Loucy (cell line): ENCODE results near the gene EML1.

Source experiments
- H2AFZ ChIP-seq: fragments of 200-600 bp; sonication (generic); 2 replicates; pipeline ENCODE4 v1.6.0; 2016; ENCODE audit warnings: antibody characterized with exemption, mild to moderate bottlenecking, low read length, moderate library complexity
- H3F3A ChIP-seq: fragments of 200-600 bp; 2 replicates; pipeline ENCODE4 v1.6.0; 2016; ENCODE audit warnings: antibody characterized with exemption, low read depth, mild to moderate bottlenecking
- H3K27me3 ChIP-seq: fragments of 200-600 bp; sonication (generic); 2 replicates; pipeline ENCODE4 v1.6.1; 2014; ENCODE audit warnings: low read length, mild to moderate bottlenecking; ENCODE audit not compliant: insufficient read depth, poor library complexity, severe bottlenecking
- H3K36me3 ChIP-seq: fragments of 200-600 bp; sonication (generic); 2 replicates; pipeline ENCODE4 v1.6.1; 2016; ENCODE audit warnings: low read length; ENCODE audit not compliant: insufficient read depth
- H3K4me1 ChIP-seq: fragments of 200-600 bp; sonication (generic); 2 replicates; pipeline ENCODE4 v1.5.1; 2014; ENCODE audit warnings: low read length, mild to moderate bottlenecking; ENCODE audit not compliant: insufficient read depth, poor library complexity, severe bottlenecking
- H3K4me2 ChIP-seq: fragments of 200-600 bp; sonication (generic); 2 replicates; pipeline ENCODE4 v1.6.0; 2014; ENCODE audit warnings: antibody characterized with exemption, low read length, low read depth, mild to moderate bottlenecking; ENCODE audit not compliant: poor library complexity, severe bottlenecking
- H3K4me3 ChIP-seq: fragments of 200-600 bp; sonication (generic); 2 replicates; pipeline ENCODE4 v1.5.1; 2014; ENCODE audit warnings: low read length, mild to moderate bottlenecking, mixed read lengths; ENCODE audit not compliant: poor library complexity, severe bottlenecking
- H3K79me2 ChIP-seq: fragments of 200-600 bp; sonication (generic); 2 replicates; pipeline ENCODE4 v1.6.1; 2014; ENCODE audit warnings: low read length; ENCODE audit not compliant: insufficient read depth
- H3K9ac ChIP-seq: fragments of 200-600 bp; sonication (generic); 2 replicates; pipeline ENCODE4 v1.6.0; 2014; ENCODE audit warnings: mild to moderate bottlenecking, low read depth, low read length, moderate library complexity; ENCODE audit not compliant: poor library complexity, severe bottlenecking
- H3K9me2 ChIP-seq: fragments of 200-600 bp; sonication (generic); replicated peaks from 2 replicates; pipeline ENCODE4 v1.6.1; 2016; ENCODE audit warnings: low read depth, low read length, mixed read lengths
- H3K9me3 ChIP-seq: fragments of 200-600 bp; sonication (generic); 2 replicates; pipeline ENCODE4 v1.6.1; 2014; ENCODE audit warnings: mild to moderate bottlenecking, antibody characterized with exemption, low read length, low read depth; ENCODE audit not compliant: insufficient read depth
- H4K20me1 ChIP-seq: fragments of 200-600 bp; sonication (generic); 2 replicates; pipeline ENCODE4 v1.6.0; 2014; ENCODE audit warnings: antibody characterized with exemption, low read length, mild to moderate bottlenecking; ENCODE audit not compliant: insufficient read depth, poor library complexity, severe bottlenecking
- CTCF ChIP-seq: fragments of 200-600 bp; sonication (generic); conservative IDR thresholded peaks from 2 replicates; pipeline ENCODE4 v1.5.1; 2014; ENCODE audit warnings: mild to moderate bottlenecking, antibody characterized with exemption, low read length
- EZH2phosphoT487 ChIP-seq: fragments of 200-600 bp; IDR thresholded peaks from 2 replicates; pipeline ENCODE4 v1.6.1; 2018; ENCODE audit warnings: antibody characterized with exemption, mild to moderate bottlenecking, moderate library complexity, borderline replicate concordance

The EML1 gene

GRCh38 chr14:99781091-99781490 lies 12.1 kb upstream of the EML1 start:
- TF ChIP-seq CTCF = no peak
- TF ChIP-seq EZH2phosphoT487 = no peak
- Histone ChIP-seq H4K20me1 (no peaks in the 10 kb centered on the region), H3K4me1 (no peaks in the 10 kb centered on the region), H3K4me2 (no peak overlapping the region), H3K27me3 (peaks cover 7% of the 10 kb centered on the region), H2AFZ (no peak overlapping the region), H3K79me2 (no peaks in the 10 kb centered on the region), H3K9me3 (no peaks in the 10 kb centered on the region), H3K9me2 (no peaks in the 10 kb centered on the region), H3F3A (no peaks in the 10 kb centered on the region), H3K36me3 (no peaks in the 10 kb centered on the region), H3K4me3 (no peak overlapping the region), H3K9ac (no peak overlapping the region)

- H3K9me2 ChIP-seq = no peaks in the 10 kb centered on the region
These were observed 11.2 kb upstream of the EML1 start for GRCh38 chr14:99781853-99782610.

GRCh38 chr14:99784508-99784907 lies 8.7 kb upstream of the EML1 start:
- H3K4me1 ChIP-seq = no peaks in the 10 kb centered on the region
- H3K4me2 ChIP-seq = no peak overlapping the region
- H3K27me3 ChIP-seq = no peaks in the 10 kb centered on the region
- no peaks in the 10 kb centered on the region for H3K9me2 ChIP-seq
- H2AFZ ChIP-seq = no peak overlapping the region
- H3K9me3 ChIP-seq = no peaks in the 10 kb centered on the region
- no peaks in the 10 kb centered on the region for H3K36me3 ChIP-seq
- no peak overlapping the region for H3K4me3 ChIP-seq
- H3K79me2 ChIP-seq = no peaks in the 10 kb centered on the region
- no peak overlapping the region for H3K9ac ChIP-seq
- H4K20me1 ChIP-seq = no peaks in the 10 kb centered on the region
- TF ChIP-seq EZH2phosphoT487 = no peak
- no peaks in the 10 kb centered on the region for H3F3A ChIP-seq

More at GRCh38 chr14:99781853-99782610, 11.2 kb upstream of the EML1 start:
- Histone ChIP-seq H3K27me3 (peaks cover 7% of the 10 kb centered on the region), H3K79me2 (no peaks in the 10 kb centered on the region), H3K4me1 (no peaks in the 10 kb centered on the region), H2AFZ (no peak overlapping the region), H3K9ac (no peak overlapping the region), H4K20me1 (no peaks in the 10 kb centered on the region), H3K36me3 (no peaks in the 10 kb centered on the region), H3K4me3 (no peak overlapping the region), H3K4me2 (no peak overlapping the region), H3K9me3 (no peaks in the 10 kb centered on the region), H3F3A (no peaks in the 10 kb centered on the region)
- TF ChIP-seq CTCF (no peak), EZH2phosphoT487 (no peak)

GRCh38 chr14:99785426-99785825 lies 7.8 kb upstream of the EML1 start:
- Histone ChIP-seq H3K4me3 (no peak overlapping the region), H2AFZ (no peak overlapping the region), H3K9me2 (no peaks in the 10 kb centered on the region), H4K20me1 (no peaks in the 10 kb centered on the region), H3K36me3 (no peaks in the 10 kb centered on the region), H3F3A (no peaks in the 10 kb centered on the region), H3K27me3 (no peaks in the 10 kb centered on the region), H3K4me2 (no peak overlapping the region), H3K9me3 (no peaks in the 10 kb centered on the region), H3K9ac (no peak overlapping the region), H3K4me1 (no peaks in the 10 kb centered on the region), H3K79me2 (no peaks in the 10 kb centered on the region)
- TF ChIP-seq CTCF = no peak
- no peak for TF ChIP-seq EZH2phosphoT487
